ENCODE data around the gene MIXL1. TPM values are rescaled to one million over a fixed set of nuclear protein-coding genes. Genes with fewer than 3 reads are reported as not detected.
A peak's percentile ranks its signal among the peaks of the same experiment; 100 is the strongest.

Gene MIXL1
- total and polyA plus RNA-seq, 2 of the 13 experiments (the other 11 are each of a cell fraction or from before 2014, with no cell fraction given): 7.6 to 18.5 TPM

DNA sequence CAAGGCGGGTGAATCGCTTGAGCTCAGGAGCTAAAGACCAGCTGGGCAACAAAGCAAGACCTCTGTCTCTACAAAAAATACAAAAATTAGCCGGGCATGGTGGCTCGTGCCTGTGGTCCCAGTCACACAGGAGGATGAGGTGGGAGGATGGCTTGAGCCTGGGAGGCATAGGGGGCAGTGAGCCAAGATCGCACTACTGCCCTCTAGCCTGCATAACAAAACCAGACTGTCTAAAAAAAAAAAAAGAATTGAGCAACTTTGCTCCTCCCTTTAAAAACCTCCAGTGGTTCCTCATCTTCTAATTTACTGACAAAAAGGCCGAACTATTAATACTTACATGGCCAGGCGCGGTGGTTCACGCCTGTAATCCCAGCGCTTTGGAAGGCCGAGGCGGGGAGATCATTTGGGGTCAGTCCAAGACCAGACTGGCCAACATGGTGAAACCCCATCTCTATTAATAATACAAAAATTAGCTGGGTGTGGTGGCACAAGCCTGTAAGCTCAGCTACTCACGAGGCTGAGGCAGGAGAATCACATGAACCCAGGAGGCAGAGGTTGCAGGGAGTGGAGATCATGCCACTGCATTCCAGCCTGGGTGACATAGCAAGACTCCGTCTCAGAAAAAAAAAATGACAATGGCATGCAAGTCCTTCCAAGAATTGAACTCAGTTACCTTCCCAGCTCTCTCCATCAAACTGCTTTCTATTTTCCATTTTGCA, 41.3 kb upstream of the MIXL1 start (continued):
- TF ChIP-seq ARID5B (CRISPR knock-in tag; IDR thresholded peaks at IDR 0.05): 0 out of 2 replicates have a peak, but pooled peaks have one; percentile 15
- 0 out of 2 replicates have a peak, but pooled peaks have one; percentile 19 for TF ChIP-seq IRF2 (CRISPR knock-in tag; IDR thresholded peaks at IDR 0.05)

GRCh38 chr1:226185141-226186036, 38.1 kb upstream of the MIXL1 start:
- peak overlapping the region; percentile 74 for H3K27ac ChIP-seq (ENCODE audit: extremely low read length, insufficient read depth, low read length)
- H3K4me1 ChIP-seq (ENCODE audit: insufficient read depth, low read length): peaks cover 44% of the 10 kb centered on the region
- intact Hi-C loops (cut with micrococcal nuclease; ENCODE audit: unreplicated experiment): no loop called here
- BruUV-seq (replicated peaks): TSS peak; percentile 65
- 0 out of 2 replicates have a peak, but pooled peaks have one; percentile 9 for TF ChIP-seq ZSCAN25 (CRISPR knock-in tag; IDR thresholded peaks at IDR 0.05)
- peak; percentile 64 for TF ChIP-seq CEBPB (IDR thresholded peaks at IDR 0.05; ENCODE audit: borderline replicate concordance, low read depth, low read length)
- TF ChIP-seq CEBPG (CRISPR knock-in tag; IDR thresholded peaks at IDR 0.05): peak; percentile 27; the same call in 1 of the 2 replicates
- peak; percentile 17; the same call in 1 of the 2 replicates for TF ChIP-seq SIN3A (IDR thresholded peaks at IDR 0.05; ENCODE audit: borderline replicate concordance, low read depth, low read length)
- no peak for TF ChIP-seq ZIK1 (CRISPR knock-in tag; IDR thresholded peaks at IDR 0.05; ENCODE audit: borderline replicate concordance, low read depth)
- ChIA-PET CTCF (ENCODE audit: low intra/inter-chr PET ratio, low total read pairs) (no interaction called here), POLR2A (interaction anchor here (0.6 to 2.0 kb wide), 5 partner anchors 33 to 225 kb away, joined by 3 to 6 read pairs (median 4); partner anchors contain the start of gene H3-3A)
- H4K20me1 ChIP-seq (ENCODE audit: insufficient read depth, low read length): peaks cover 41% of the 10 kb centered on the region
- WGBS (ENCODE audit: low lambda C conversion rate): 13% methylated on average over 14 of the region's 14 CpGs
- H3K27me3 ChIP-seq (ENCODE audit: control insufficient read depth in 1 of 2, insufficient read depth in 2 of 2, low read length in 2 of 2): no peaks in the 10 kb centered on the region; a peak in 1 of 5 replicates
- H3K4me3 ChIP-seq (replicated peaks in 1 of 3; ENCODE audit: insufficient read depth in 1 of 3, low read depth in 2 of 3, low read length in 3 of 3): peak overlapping the region; percentile 87 to 97 (median 90)
- in situ Hi-C loops (cut with HindIII; ENCODE audit: extremely low pct_ligation_motif_present, low pct_unique_long_range_greater_than_20kb): loop anchor here (5.0 kb wide), 1 partner anchor 53 kb away; no protein-coding TSS in a partner anchor
- DNase-seq (ENCODE audit: low spot score) (no peak), FAIRE-seq (no peak), ATAC-seq (no peak)
- peaks cover 3 to 12% of the 10 kb centered on the region in 2 experiments; a peak in 3 of 5 replicates for H3K36me3 ChIP-seq (replicated peaks in 1 of 2; ENCODE audit: control insufficient read depth in 1 of 2, insufficient read depth in 2 of 2, low read length in 2 of 2)
- peak overlapping the region; percentile 88 for H3K4me2 ChIP-seq (ENCODE audit: low read depth, low read length)
- peak overlapping the region; percentile 97 for H3K9ac ChIP-seq (ENCODE audit: insufficient read depth, low read depth, low read length)
- H3K9me3 ChIP-seq (ENCODE audit: low read length): no peaks in the 10 kb centered on the region
- H2AFZ ChIP-seq (ENCODE audit: low read length): no peak overlapping the region
- peaks cover 58% of the 10 kb centered on the region for H3K79me2 ChIP-seq (ENCODE audit: insufficient read depth, low read length)
